ENCODE data around the gene KANSL1. TPM values are rescaled to one million over a fixed set of nuclear protein-coding genes. Genes with fewer than 3 reads are reported as not detected.

KANSL1 gene
- total RNA-seq, 1 donor from 2014 or later: 121 TPM

DNA sequence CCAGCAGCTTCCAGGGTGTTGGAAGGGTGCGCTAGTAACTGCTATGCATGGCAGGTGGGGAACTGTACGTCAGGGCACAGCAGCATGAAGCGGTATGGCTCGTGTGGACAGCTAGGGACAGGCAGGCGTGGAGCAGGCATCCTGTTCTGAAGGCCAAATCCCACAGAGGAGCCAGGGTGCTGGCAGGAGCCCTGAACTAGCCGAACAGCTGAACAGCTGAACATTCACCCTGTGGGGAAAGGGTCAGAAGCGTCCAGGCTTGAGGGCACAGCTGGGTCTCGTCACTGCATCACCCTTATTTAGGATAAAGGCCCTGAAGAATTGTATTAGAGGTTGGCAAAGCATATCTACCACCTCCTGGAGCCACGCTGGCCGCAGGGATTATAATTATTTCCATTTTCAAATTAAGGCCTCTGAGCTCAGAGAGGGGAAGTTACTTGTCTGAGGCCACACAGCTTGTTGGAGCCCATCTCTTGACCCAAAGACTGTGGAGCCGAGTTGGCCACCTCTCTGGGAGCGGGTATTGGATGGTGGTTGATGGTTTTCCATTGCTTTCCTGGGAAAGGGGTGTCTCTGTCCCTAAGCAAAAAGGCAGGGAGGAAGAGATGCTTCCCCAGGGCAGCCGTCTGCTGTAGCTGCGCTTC is 197.5 kb downstream of the KANSL1 start:
- Mint-ChIP-seq H3K9me3 (no peaks in the 10 kb centered on the region), H3K36me3 (ENCODE audit: low read depth) (no peaks in the 10 kb centered on the region)

DNA sequence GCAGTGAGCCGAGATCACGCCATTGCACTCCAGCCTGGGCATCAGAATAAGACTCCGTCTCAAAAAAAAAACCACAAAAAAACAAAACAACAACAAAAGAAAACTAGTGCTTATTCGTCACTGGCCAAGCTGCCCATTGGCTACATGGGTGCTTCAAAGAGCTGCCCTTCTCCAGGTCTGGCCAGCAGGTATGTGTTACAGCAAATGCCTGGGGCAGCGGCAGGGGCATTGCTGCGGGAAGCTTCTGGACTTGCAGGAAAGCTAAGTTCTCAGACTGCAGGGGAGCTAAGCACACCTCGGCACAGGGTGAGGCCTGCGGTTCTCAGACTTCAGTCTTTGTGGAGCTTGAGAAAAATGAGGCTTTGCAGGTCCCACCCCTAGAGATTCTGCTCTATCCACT is 198.2 kb downstream of the KANSL1 start:
- Mint-ChIP-seq H3K27ac (ENCODE audit: unreplicated experiment) (no peak overlapping the region), H3K4me3 (no peak overlapping the region), H3K27me3 (ENCODE audit: low read depth) (no peaks in the 10 kb centered on the region), H3K9me3 (no peaks in the 10 kb centered on the region), H3K4me1 (peaks cover 3% of the 10 kb centered on the region), H3K36me3 (ENCODE audit: low read depth) (no peaks in the 10 kb centered on the region)
- DNase-seq (ENCODE audit: low read depth, low spot score): no peak
- TF ChIP-seq, protein P1, sequence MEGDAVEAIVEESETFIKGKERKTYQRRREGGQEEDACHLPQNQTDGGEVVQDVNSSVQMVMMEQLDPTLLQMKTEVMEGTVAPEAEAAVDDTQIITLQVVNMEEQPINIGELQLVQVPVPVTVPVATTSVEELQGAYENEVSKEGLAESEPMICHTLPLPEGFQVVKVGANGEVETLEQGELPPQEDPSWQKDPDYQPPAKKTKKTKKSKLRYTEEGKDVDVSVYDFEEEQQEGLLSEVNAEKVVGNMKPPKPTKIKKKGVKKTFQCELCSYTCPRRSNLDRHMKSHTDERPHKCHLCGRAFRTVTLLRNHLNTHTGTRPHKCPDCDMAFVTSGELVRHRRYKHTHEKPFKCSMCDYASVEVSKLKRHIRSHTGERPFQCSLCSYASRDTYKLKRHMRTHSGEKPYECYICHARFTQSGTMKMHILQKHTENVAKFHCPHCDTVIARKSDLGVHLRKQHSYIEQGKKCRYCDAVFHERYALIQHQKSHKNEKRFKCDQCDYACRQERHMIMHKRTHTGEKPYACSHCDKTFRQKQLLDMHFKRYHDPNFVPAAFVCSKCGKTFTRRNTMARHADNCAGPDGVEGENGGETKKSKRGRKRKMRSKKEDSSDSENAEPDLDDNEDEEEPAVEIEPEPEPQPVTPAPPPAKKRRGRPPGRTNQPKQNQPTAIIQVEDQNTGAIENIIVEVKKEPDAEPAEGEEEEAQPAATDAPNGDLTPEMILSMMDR (conservative IDR thresholded peaks at IDR 0.05): no peak

More for the DNA sequence above, 197.5 kb downstream of the KANSL1 start:
- H3K4me1 Mint-ChIP-seq: peaks cover 3% of the 10 kb centered on the region
- no peak for DNase-seq (ENCODE audit: low read depth, low spot score)
- TF ChIP-seq, protein P1 (conservative IDR thresholded peaks at IDR 0.05): no peak
- no peak overlapping the region for H3K27ac Mint-ChIP-seq (ENCODE audit: unreplicated experiment)
- H3K27me3 Mint-ChIP-seq (ENCODE audit: low read depth): no peaks in the 10 kb centered on the region
- no peak overlapping the region for H3K4me3 Mint-ChIP-seq

DNA sequence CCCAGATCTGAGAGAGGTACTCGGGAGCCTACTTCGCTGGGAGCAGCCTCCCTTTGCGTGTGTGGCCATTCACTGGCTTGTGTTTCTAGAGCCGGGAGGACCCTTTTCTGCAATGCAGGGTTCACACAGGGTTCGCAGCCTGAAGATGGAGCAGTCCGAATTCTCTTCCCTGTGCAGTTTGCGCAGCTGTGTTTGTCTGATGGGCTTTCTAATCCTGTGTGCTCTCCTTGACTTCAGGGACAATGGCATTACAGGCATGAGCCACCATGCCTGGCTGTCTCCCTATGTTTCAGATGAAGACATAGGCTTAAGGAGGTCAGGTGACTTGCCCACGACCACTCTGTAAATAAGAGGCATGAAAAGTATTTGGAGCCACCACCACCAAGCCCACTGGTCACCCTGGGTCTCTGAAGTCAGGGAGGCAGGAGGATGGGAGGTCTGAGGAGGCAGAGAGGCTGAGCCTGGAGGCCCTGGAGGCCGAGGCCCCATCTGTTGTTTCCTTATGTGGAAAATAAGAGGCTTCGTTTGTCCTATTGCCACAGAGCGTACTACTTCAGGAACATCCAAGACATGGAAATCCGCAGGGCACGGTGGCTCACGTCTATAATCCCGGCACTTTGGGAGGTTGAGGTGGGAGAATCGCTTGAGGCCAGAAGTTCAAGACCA is 199.1 kb downstream of the KANSL1 start:
- no peaks in the 10 kb centered on the region for H3K27me3 Mint-ChIP-seq (ENCODE audit: low read depth)
- H3K27ac Mint-ChIP-seq (ENCODE audit: unreplicated experiment): no peak overlapping the region
- no peak overlapping the region for H3K4me3 Mint-ChIP-seq
- TF ChIP-seq, protein P1 (conservative IDR thresholded peaks at IDR 0.05): no peak
- H3K36me3 Mint-ChIP-seq (ENCODE audit: low read depth): no peaks in the 10 kb centered on the region
- DNase-seq (ENCODE audit: low read depth, low spot score): no peak
- no peaks in the 10 kb centered on the region for H3K9me3 Mint-ChIP-seq
- peaks cover 3% of the 10 kb centered on the region for H3K4me1 Mint-ChIP-seq

DNA sequence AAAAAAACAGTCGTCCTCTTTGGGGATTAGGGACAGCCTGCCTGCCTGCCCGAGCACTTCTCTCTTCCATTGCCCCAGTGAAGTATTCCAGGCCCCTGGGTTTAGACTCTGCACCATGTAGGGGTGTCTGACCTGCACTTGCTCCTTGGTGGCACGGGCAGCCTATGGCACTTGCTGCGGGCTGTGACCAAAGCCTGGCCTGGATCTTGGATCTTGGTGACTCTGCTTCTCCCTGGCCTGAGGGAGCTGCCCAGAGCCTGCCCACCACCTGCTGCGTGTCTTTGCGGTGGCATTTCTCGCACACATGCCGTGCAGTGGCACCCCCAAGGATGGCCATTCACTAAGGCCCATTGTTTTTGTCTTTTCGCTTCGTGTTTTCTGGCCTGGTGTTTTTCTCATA is 200.3 kb downstream of the KANSL1 start:
- H3K27ac Mint-ChIP-seq (ENCODE audit: unreplicated experiment): no peak overlapping the region
- H3K36me3 Mint-ChIP-seq (ENCODE audit: low read depth): no peaks in the 10 kb centered on the region
- peaks cover 3% of the 10 kb centered on the region for H3K4me1 Mint-ChIP-seq
- H3K9me3 Mint-ChIP-seq: no peaks in the 10 kb centered on the region
- H3K27me3 Mint-ChIP-seq (ENCODE audit: low read depth): no peaks in the 10 kb centered on the region
- DNase-seq (ENCODE audit: low read depth, low spot score): no peak
- H3K4me3 Mint-ChIP-seq: no peak overlapping the region
- TF ChIP-seq, protein P1 (conservative IDR thresholded peaks at IDR 0.05): no peak

DNA sequence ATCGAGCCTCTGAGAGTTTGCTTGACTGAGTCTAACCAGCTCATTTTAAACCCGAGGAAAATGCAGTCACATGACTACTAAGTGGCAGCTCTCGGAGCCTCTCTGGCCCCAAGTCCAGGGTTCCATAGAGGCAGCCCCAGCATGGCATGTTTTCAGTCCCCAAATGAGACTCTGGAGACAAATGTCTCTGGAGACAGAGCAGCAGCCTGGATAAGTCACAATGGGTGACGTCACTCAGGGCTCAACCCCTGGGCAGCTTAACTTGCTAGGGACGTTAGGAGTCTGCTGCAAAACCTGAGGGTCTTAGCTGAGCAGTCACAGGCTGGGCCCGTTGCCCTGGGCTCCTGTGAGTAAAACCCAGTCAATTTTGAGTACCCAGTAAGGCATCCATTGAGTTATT is 201.1 kb downstream of the KANSL1 start:
- TF ChIP-seq, protein P1 (conservative IDR thresholded peaks at IDR 0.05): no peak
- no peak overlapping the region for H3K4me3 Mint-ChIP-seq
- no peak for DNase-seq (ENCODE audit: low read depth, low spot score)
- H3K9me3 Mint-ChIP-seq: no peaks in the 10 kb centered on the region
- no peaks in the 10 kb centered on the region for H3K27me3 Mint-ChIP-seq (ENCODE audit: low read depth)
- H3K27ac Mint-ChIP-seq (ENCODE audit: unreplicated experiment): no peak overlapping the region
- no peaks in the 10 kb centered on the region for H3K36me3 Mint-ChIP-seq (ENCODE audit: low read depth)
- peaks cover 3% of the 10 kb centered on the region for H3K4me1 Mint-ChIP-seq

Data from neural crest cell (in vitro differentiated cells).